HG03280 (cell line): ENCODE results near the gene IDI2.
"Not testable (repeated sequence)": the region's sequence is repeated elsewhere in the genome, so short reads cannot be mapped to it uniquely, and the experiment has no call there.

Experiments used
- ATAC-seq: cut with Tn5 transposase; IDR thresholded peaks from one replicate; pipeline ENCODE4 v1.9.1; 2021; ENCODE audit warnings: mild to moderate bottlenecking, moderate library complexity; ENCODE audit not compliant: unreplicated experiment

IDI2 gene

DNA sequence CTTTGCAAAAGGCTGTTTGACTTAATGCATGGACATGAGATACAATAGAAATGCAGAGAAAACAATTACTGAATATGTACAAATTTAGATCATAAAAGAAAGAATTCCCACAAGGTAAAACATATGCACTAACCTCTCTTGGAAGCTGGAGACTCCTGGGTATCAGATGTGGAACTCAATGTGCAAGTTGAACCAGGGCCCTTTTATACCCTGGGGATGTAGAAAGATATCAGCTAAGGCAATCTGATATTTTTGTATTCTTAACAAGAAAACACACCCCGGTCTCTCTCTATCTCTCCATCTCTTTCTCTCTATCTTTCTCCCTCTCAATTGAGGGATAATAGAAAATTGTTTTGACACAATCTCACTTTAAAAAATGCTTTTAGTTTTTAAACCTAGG lies at the start of gene IDI2:
TSS of gene IDI2 (minus strand) at position 177 of the 400 bp plus-strand sequence. CDS start 1,136 bp downstream, outside the sequence.
- ATAC-seq, result no peak

DNA sequence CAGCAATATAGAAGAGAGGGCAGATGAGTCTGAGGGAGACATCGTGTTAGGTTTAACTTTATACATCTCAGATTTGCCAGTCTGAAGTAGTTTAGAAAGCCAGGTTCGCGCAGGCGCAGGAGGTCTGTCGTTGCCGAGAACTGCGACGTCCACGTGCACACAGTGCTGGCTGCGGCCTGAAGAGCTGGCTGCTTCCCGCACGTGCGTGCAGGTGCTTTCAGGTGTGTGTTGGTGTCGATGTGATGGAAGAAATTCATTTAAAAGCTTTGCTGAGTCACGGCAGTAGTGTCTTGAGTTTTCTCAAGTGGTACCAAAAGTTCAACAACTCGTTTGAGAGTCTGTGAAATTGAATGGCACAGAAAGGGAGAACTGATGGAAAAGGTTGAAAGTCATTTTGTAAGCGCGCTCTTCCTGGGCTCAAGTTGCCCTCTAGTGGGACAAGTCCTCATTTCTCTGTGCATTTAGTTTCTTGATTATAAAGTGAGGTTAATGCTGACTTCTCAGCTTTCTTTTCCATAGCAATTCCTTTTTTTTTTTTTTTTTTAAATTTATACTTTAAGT lies 49.2 kb upstream of the IDI2 start:
- ATAC-seq, result no peak

DNA sequence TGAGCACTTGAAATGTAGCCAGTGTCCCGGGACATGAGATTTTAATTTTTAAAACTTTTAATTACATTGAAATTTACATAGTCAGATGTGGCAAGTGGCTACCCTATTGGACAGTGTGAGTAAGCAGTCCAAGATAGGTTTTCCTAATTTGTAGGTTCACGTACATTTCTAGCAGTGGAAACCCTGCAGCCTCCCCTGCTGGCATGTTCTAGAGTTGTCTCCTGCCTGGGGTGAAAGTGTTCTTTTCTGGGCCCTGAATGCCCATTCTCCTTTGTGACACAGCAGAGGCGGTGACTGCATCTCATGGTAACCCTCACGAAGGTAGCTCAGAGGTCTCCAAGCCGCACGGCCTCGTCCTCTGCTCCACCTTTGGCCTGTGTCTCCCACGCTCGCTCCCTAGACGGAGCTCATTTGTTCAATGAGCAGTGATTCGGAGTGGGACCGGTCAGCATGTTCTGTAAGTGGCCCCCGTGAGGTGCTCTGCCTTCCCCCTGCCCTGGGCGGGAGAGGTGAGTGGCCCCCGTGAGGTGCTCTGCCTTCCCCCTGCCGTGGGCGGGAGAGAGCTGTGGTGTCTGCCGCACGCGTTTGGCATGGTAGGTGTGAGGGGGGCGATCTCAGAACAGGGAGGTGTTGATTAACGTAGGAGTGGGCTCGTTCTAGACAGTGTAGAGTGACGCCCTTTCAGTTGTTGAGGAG lies 48.5 kb upstream of the IDI2 start:
- no peak for ATAC-seq

DNA sequence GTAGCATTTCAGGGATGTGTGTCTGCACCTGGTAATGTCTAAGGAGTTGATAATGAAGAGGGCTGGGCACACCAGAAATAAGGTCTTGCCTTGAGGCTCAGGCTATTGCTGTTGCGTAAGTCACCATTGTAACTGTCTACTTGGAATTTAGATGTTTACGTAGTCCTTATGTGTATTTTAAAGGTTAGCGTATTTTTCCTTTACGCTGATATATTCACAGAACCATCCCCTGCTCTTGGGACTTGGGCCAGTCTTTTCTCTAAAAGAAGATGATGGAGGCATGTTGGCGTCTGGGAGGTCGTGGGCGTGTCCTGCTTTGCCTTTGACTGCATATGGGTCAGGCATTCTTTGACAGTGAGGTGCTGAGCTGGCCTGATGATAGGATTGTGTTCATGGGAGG lies 45.3 kb upstream of the IDI2 start:
- ATAC-seq, result no peak

DNA sequence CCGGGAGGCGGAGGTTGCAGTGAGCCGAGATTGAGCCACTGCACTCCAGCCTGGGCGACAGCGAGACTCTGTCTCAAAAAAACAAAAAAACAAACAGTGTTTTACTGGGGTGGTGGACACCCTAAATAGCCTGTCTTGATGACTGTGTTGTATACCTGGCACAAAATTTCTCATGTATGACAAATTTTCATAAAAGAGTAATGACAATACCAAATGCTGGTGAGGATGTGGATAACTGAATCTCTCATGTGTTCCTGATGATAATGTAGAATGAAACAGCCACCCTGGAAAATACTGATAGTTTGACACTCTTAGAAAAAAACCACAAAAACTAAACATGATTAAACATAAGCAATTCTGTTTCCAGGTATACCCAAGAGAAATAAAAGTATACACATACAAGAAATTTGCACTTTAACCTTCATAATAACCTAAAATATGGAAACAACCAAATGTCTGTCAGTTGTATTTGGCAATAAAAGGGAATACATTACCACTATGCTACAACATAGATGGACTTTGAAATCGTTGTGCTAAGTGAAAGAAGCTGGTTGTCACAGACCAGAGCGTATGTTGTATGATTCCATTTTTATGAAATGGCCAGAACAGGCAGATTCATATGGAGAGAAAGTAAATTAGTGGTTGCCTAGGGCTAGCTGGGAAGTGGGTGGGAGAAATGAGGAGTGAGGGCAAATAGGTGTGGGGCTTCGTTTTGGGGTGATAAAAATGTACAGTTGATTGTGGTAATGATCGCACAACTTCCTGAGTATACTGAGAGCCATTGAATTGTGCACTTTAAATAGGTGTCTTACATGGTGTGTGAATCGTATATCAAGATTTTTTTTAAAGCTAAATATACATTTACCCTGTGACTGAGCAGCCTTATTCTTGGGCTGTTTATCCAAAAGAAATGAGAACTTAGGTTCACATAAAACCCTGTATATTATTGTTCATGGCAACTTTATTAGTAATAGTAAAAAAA lies 43.0 kb upstream of the IDI2 start:
- ATAC-seq, result no peak

DNA sequence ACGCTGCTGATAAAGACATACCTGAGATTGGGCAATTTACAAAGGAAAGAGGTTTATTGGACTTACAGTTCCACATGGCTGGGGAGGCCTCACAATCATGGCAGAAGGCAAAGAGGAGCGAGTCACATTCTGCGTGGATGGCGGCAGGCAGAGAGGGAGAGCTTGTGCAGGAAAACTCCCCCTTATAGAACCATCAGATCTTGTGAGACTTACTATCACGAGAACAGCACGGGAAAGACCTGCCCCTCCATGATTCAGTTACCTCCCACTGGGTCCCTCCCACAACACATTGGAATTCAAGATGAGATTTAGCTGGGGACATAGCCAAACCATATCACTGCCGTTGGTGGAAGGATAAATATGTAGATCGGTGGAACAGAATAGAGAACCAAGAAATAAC lies 41.1 kb upstream of the IDI2 start:
- ATAC-seq, result not testable (repeated sequence)

DNA sequence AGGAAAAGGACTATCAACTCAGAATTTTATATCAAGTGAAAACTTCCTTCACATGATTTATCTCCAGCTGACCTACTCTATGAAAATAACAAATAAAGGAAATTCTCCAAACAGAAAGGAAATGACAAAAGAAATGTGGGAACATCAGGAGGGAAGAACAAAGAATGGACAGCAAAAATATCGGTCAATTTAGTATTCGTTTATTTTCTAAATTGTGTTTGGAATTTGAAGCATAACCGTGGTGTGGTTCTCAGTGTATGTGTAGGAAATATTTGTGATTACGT lies 39.2 kb upstream of the IDI2 start:
- ATAC-seq, result no peak

DNA sequence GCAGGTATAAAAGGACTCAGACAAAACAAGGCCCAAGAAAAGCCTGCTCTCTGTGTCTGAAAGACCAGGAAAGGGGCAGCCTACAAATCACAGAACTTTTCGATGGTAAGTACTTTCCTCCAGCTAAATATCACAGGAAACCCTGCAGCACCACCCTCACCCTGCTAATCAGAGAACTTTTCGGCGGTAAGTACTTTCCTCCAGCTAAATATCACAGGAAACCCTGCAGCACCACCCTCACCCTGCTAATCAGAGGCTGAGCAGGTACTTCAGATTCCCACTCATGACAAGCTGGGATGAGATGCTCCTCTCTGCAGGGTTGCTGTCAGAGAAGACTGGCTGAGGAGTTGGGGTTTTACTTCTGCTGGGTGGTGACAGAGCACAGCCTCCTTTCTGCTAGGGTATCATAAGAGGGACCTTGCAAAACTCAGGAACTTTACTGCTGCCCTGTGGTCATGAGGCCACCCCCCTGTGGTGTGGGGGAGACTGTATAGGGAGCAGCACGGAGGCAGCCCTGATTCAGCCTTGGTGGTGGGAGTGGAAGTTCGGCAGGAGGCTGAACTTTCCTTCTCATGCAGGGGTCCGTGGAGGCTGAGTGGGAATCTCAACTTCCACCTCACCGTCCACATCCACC lies 37.7 kb upstream of the IDI2 start:
- ATAC-seq, result no peak

DNA sequence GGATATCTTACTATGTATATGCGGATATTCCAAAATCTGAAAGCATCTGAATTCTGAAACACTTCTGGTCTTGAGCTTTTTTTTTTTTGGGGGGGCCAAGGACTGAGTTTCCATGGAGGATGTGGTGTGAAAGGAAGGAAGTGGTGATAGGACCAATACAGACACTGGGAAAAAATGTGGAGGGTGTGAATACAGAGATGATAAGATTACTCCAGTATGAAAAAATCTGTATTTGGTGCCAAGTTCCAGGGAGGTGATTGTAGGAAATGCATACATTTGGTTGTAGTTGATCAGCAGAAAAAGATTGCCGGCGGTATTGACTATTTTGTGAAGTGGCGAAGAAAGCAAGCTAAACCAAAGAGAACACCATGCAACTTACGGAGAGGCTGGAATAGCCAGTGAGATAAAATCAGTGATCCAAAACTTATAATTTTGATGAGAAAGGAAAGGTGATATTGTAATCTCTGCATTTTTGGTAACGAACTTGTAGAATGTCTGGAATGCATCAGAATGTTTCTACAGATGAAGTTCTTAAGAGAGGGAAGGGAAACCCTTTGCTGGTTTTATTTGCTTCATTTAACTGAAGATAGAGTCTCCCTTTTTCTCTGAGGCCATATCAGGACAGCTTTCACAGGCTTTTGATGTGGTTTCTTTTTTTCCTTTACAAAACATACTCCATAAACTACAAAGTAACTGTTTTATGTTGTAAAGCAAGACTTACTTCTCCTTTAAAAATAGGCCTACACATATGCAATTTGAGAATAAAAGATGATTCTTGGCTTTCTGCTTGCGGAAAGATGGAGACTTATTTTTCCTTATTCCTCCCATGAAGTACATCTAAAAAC lies 36.5 kb upstream of the IDI2 start:
- no peak for ATAC-seq

DNA sequence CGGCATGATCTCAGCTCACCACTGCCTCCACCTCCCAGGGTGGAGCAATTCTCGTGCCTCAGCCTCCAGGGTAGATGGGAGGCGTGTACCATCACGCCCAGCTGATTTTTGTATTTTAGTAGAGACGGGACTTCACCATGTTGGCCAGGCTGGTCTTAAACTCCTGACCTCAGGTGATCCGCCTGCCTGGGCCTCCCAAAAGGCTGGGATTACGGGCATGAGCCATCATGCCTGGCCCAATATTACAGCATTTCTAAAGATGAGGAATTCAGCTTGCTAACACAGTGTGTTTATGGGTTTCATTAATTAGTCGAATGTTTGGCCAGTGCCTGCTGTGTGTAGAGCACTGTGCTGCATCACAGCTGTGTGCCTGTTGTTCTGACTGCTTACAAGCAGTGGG lies 34.2 kb upstream of the IDI2 start:
- ATAC-seq, result no peak

DNA sequence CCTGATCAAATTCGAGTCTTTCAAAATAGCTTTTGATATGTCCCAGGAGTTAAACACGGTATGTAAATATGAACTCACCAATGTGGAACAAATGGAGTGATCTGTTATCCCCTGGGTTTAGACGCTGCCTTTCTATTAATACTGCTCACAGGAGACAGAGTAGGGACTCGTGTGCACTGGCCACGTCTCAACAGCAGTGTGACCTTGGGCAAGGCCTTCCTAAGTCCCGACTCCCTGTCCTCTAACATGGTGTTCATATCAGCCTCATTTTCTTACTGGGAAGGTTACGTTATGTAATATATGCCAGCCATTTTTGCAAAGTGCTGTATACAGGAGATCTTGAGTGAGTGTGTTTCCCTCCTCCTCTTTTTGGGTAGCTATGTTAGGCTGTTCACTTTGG lies 32.4 kb upstream of the IDI2 start:
- no peak for ATAC-seq

DNA sequence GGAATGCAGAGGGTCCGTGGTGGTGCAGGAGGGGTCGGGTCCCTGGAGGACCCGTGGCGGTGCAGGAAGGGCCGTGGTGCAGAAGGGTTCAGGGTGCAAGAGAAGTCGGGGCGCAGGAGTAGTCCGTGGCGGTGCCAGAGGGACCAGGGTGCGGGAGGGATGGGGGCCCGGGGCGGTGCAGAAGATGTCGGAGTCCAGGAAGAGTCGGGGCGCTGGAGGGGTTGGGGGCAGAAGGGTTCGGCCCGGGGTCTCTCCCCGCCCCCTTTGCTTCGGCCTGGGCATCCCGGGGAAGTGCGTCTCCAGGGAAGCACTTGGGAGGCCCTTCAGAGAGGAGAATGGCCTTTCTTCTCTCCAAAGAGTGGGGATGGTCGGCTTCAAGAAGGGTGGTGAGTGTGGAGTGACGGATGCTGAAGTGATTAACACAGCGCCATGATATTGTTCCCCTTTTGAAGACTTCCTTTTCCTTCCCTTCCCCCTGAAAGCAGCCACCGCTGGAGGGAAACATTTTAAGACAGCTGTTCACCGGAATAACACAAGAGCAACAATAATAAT lies 31.5 kb upstream of the IDI2 start:
- ATAC-seq, result no peak

DNA sequence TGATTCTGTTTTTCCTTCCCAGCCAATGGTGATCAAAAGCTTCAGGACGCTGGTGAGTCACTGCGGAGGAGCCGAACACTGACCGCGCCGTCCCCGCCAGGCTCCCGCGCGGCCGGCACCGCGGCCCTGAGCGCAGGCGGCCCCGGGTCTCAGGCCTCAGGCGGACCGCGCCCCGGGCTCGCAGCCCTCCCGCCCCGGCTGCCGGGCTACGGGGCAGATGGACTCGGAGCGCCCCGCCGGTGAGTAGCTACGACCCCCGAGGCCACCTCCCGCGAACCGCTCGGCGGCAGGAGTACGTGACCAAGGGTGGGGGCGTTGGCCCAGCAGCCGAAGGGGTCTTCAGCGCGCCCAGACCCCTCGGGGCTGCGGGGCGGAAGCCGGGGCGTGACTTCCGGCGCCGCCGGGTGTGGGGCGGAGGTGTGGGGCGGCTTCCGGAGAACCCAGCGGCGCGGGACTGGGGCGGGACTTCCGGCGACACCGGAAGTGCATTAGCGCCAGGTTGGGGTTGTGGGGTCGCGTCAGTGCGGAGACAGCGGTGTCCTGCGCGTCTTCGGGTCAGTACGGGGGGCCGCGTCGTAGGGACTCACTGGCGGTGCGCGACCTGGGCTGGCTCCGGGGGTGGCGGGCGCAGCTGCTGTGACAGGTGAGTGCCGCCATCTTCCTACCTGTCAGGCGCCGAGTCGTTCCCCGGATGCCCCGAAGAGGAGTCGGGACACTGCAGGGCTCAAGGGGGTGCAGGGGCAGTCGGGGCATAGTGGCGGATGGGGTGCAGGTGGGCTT lies 30.9 kb upstream of the IDI2 start, which contains the start of gene WDR37:
TSS of gene WDR37 (plus strand) at position 60 of the 780 bp plus-strand sequence. CDS start 15,771 bp downstream, outside the sequence.
- peak; percentile 95 for ATAC-seq

DNA sequence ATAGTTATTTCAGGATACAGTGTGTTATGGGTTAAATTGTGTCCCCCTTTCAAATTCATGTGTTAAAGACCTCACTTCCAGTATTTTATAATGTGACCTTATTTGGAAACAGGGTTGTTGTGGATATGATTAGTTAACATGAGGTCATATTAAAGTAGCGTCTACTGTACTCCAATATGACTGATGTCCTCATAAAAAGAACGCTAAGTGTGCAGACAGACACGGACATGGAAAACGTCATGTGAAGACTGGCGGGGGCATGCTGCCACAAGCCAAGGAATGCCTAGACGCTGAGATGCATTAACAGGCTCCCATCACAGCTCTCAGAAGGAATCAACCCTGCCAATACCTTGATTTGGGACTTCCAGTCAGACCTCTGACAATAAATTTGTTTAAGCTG lies 29.0 kb upstream of the IDI2 start:
- ATAC-seq, result no peak

DNA sequence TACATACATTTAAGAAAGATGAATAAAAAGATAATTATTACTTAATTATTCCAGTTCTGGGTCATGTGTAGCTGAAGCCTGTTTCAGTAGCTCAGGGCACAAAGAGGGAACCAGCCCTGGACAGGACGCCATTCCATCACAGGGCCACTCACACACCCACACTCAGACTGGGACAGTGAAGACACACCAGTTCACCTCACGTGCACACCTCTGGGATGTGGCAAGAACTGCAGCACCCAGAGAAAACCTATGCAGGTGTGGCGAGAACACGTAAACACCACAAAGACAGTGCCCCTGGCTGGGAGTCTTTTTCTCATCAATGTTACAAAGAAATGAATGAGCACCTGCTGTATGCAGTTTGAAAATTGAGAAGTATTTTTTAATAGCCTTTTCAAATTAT lies 24.9 kb upstream of the IDI2 start:
- no peak for ATAC-seq

DNA sequence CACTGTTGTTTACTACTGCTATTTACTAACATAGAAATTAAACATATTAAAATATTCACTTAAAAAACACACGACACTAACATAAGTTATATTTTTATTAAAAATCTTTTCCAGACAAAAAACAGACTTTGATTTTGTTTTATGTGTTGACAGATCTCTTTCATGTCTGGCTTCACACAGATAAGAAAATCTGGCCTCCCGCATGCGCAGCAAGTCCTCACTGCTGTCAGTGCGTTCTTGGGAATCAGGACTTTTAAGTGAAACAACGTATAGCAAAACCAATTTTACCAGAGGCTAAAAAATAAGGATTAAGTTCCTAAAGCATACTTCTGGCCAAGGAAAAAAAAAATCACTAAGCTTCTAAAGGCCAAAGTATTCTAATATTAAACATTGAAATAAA lies 24.5 kb upstream of the IDI2 start:
- no peak for ATAC-seq

DNA sequence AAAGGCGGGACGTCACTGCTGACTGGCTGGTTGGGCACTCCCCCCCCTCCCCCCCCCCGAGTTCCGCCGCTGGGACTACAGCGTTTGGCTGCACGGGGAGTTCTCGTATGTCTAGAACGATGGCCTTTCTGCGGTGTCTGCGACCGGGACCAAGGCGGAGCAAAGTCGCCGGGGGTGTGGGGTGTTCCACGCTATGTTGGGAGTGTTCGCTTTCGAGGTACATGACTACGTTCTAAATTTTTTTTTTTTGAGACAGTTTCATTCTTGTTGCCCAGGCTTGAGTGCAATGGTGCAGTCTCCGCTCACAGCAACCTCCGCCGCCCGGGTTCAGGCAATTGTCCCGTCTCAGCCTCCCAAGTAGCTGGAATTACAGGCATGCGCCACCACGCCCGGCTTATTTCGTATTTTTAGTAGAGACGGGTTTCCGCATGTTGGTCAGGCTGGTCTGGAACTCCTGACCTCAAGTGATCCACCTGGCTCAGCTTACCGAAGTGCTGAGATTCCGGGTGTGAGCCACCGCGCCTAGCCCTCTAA lies 23.8 kb upstream of the IDI2 start:
- peak; percentile 0 for ATAC-seq

DNA sequence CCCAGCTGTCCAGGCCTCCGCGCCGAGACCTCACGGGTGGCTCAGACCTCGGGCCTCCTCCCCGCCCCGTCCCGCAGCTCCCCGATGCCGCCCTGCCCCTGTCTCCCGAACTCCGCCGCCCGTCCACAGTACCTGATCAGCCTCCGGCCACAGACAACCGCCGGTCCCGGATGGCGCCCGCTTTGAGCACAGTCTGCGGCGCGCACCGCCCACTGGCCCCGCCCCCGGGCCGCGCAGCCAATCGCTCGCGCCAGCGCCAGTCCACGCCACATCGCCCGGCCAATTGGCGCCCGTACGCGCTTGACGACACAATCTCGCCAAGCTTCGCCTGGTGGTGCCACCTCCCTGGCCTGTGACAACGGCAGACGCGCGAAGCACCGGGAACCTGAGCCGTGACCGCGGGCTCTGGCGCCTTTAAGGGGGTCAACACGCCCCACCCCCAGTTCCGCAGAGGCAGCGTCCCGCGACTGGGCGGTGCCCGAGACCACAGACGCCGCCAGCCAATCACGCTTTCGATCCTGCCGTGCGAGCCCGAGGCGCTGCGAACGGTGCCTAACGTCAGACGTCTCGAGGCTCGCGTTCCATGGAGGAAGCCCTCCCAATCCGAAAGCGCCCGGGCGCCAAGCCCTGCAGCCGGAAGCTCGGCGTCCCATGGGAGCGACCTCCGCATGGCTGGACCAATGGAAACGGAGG lies 23.2 kb upstream of the IDI2 start, which contains the start of gene IDI1:
TSS of gene IDI1 (minus strand) at position 388 of the 693 bp plus-strand sequence. CDS start at position 272, 116 bp downstream.
- peak; percentile 83 for ATAC-seq
